Natural killer cell (primary cell): ENCODE measurements around the gene TMEM198. TPM values are rescaled to one million over a fixed set of nuclear protein-coding genes. Genes with fewer than 3 reads are reported as not detected.

Experiments
- ATAC-seq, 3 donors: fragments of 150-1000 bp in 2 of 3; fragments of 200-7000 bp in 1 of 3; cut with Tn5 transposase; 1 replicate in 1 of 3; 2 replicates in 2 of 3; pipeline ENCODE4 v1.10.0; 2021; ENCODE audit warnings: mild to moderate bottlenecking in 2 of 3, moderate library complexity in 2 of 3
- DNase-seq, 2 donors: peaks; one replicate each; pipeline versions ENCODE4 v3.0.0 to v3.0.0-alpha.2; 2013 to 2021; ENCODE audit warnings: mixed read lengths in 1 of 2
- H3K27ac ChIP-seq: one replicate; pipeline ENCODE4 v1.5.1; 2013; ENCODE audit warnings: mild to moderate bottlenecking, low read length
- H3K27me3 ChIP-seq: one replicate; pipeline ENCODE4 v1.6.1; 2013; ENCODE audit warnings: low read length; ENCODE audit not compliant: control insufficient read depth, insufficient read depth
- H3K36me3 ChIP-seq: one replicate; pipeline ENCODE4 v1.6.1; 2013; ENCODE audit warnings: low read length; ENCODE audit not compliant: control insufficient read depth, insufficient read depth
- H3K4me1 ChIP-seq: one replicate; pipeline ENCODE4 v1.6.1; 2013; ENCODE audit warnings: low read length; ENCODE audit not compliant: control insufficient read depth, insufficient read depth
- H3K4me3 ChIP-seq: one replicate; pipeline ENCODE4 v1.5.1; 2013; ENCODE audit warnings: low read length
- H3K9me3 ChIP-seq: one replicate; pipeline ENCODE4 v1.6.1; 2013; ENCODE audit warnings: low read length; ENCODE audit not compliant: control insufficient read depth, insufficient read depth
- H3K27ac Mint-ChIP-seq, 2 donors: one replicate each; pipeline ENCODE4 v1.8.0; 2022; ENCODE audit warnings: mild to moderate bottlenecking in 2 of 2, mixed read lengths in 2 of 2, moderate library complexity in 1 of 2
- H3K27me3 Mint-ChIP-seq, 2 donors: one replicate each; pipeline ENCODE4 v1.8.0; 2022; ENCODE audit warnings: low read depth in 2 of 2, mixed read lengths in 2 of 2
- H3K36me3 Mint-ChIP-seq: one replicate; pipeline ENCODE4 v1.8.0; 2022; ENCODE audit warnings: mixed read lengths
- H3K4me1 Mint-ChIP-seq, 2 donors: one replicate each; pipeline ENCODE4 v1.8.0; 2022; ENCODE audit warnings: mixed read lengths in 2 of 2
- H3K4me3 Mint-ChIP-seq: one replicate; pipeline ENCODE4 v1.8.0; 2022; ENCODE audit warnings: mild to moderate bottlenecking, moderate library complexity, mixed read lengths
- H3K9me3 Mint-ChIP-seq, 2 donors: one replicate each; pipeline ENCODE4 v1.8.0; 2022; ENCODE audit warnings: mixed read lengths in 2 of 2
- CTCF ChIP-seq: fragments of 200-600 bp; IDR thresholded peaks from one replicate; pipeline ENCODE4 v1.8.0; 2022; ENCODE audit warnings: antibody characterized with exemption
- WGBS: methylation state at CpG from one replicate; pipeline ENCODE4 v1.1.7; 2013; ENCODE audit warnings: missing lambda C conversion rate; ENCODE audit not compliant: insufficient coverage; 5-methylcytosine and 5-hydroxymethylcytosine counted together
- intact Hi-C: fragments of 100-400 bp; cut with micrococcal nuclease; formaldehyde crosslinking; loops from one replicate; pipeline ENCODE4 v1.14.2; 2022
- total RNA-seq, 4 donors: library from RNA; stranded (reverse); fragments of 120-200 nt in 1 of 4; gene quantifications; one replicate each; pipeline versions ENCODE4 v1.2.3 to v1.2.4, GENCODE V29; 2013 to 2022

TMEM198 gene
- total RNA-seq, 3 donors from 2014 or later (not counting 1 experiment from before 2014, with no cell fraction given), result 1.7 to 2.3 (median 1.8) TPM

- Mint-ChIP-seq H3K36me3 (no peaks in the 10 kb centered on the region), H3K4me1 (peaks cover 21 to 25% of the 10 kb centered on the region in 2 donors), H3K27me3 (peaks cover 0 to 4% of the 10 kb centered on the region in 2 donors), H3K27ac (no peak overlapping the region), H3K4me3 (no peak overlapping the region), H3K9me3 (no peaks in the 10 kb centered on the region)
- DNase-seq (no peak), ATAC-seq (no peak)
- WGBS, result 94% methylated on average over 32 of the region's 32 CpGs
- Histone ChIP-seq H3K4me1 (peaks cover 24% of the 10 kb centered on the region), H3K4me3 (no peak overlapping the region), H3K27ac (no peak overlapping the region), H3K36me3 (no peaks in the 10 kb centered on the region), H3K27me3 (no peaks in the 10 kb centered on the region), H3K9me3 (no peaks in the 10 kb centered on the region)
- intact Hi-C loops, result no loop called here
- TF ChIP-seq CTCF, result no peak
These were observed 4.7 kb upstream of the TMEM198 start for GRCh38 chr2:219538956-219539788.

- Mint-ChIP-seq H3K4me3 (peak overlapping the region; percentile 25), H3K9me3 (no peaks in the 10 kb centered on the region)
These were observed 3.7 kb upstream of the TMEM198 start for GRCh38 chr2:219539926-219540678.

GRCh38 chr2:219540784-219541504 is 2.9 kb upstream of the TMEM198 start:
- H3K9me3 Mint-ChIP-seq, result no peaks in the 10 kb centered on the region
- H3K9me3 ChIP-seq, result no peaks in the 10 kb centered on the region
- no peaks in the 10 kb centered on the region for H3K27me3 ChIP-seq
- H3K4me1 Mint-ChIP-seq, result peaks cover 30 to 34% of the 10 kb centered on the region in 2 donors
- peaks cover 5 to 6% of the 10 kb centered on the region in 2 donors for H3K27me3 Mint-ChIP-seq
- no peaks in the 10 kb centered on the region for H3K36me3 ChIP-seq
- H3K36me3 Mint-ChIP-seq, result no peaks in the 10 kb centered on the region
- intact Hi-C loops, result loop anchor here (1.0 kb wide), 2 partner anchors 19 to 101 kb away; no protein-coding TSS in a partner anchor
- H3K4me1 ChIP-seq, result peaks cover 29% of the 10 kb centered on the region
- ATAC-seq, result no peak
- no peak for TF ChIP-seq CTCF
- H3K4me3 ChIP-seq, result no peak overlapping the region
- no peak overlapping the region for H3K27ac Mint-ChIP-seq
- 91% methylated on average over 12 of the region's 12 CpGs for WGBS
- peak overlapping the region; percentile 90 for H3K4me3 Mint-ChIP-seq
- no peak overlapping the region for H3K27ac ChIP-seq
- no peak for DNase-seq

More at GRCh38 chr2:219539926-219540678, 3.7 kb upstream of the TMEM198 start:
- Mint-ChIP-seq H3K27ac (no peak overlapping the region), H3K36me3 (no peaks in the 10 kb centered on the region), H3K27me3 (peaks cover 4 to 9% of the 10 kb centered on the region in 2 donors), H3K4me1 (peaks cover 30 to 34% of the 10 kb centered on the region in 2 donors)
- intact Hi-C loops, result no loop called here
- H3K27me3 ChIP-seq, result no peaks in the 10 kb centered on the region
- H3K27ac ChIP-seq, result no peak overlapping the region
- peaks cover 29% of the 10 kb centered on the region for H3K4me1 ChIP-seq
- H3K36me3 ChIP-seq, result no peaks in the 10 kb centered on the region
- 93% methylated on average over 46 of the region's 46 CpGs for WGBS
- no peak overlapping the region for H3K4me3 ChIP-seq
- ATAC-seq, result no peak
- no peak for DNase-seq
- no peaks in the 10 kb centered on the region for H3K9me3 ChIP-seq
- no peak for TF ChIP-seq CTCF
